ENCODE results near the gene MARVELD1. TPM values are rescaled to one million over a fixed set of nuclear protein-coding genes. Genes with fewer than 3 reads are reported as not detected.

MARVELD1 gene
- total RNA-seq, 1 donor from 2014 or later, result 4.7 TPM

DNA sequence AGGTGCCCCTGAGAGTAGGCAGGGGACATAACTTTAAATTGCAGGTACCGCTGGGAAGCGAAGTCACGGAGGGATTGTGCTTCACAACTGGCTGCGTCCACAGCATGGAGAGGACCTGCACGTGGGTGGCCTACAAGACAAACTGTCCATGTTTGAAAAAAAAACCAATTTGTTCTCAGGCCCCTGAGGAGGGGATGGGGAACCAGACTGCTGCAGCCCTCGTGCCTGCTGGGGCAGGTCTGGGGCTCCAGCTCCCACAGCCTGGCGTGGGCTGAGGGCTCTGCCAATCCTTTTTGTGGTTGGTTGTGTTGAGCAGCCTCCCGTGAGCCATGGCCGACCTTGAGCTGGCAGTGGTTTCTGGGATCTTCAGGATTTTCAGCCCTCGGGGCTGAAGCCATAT lies 48.5 kb downstream of the MARVELD1 start:
- peaks cover 15% of the 10 kb centered on the region for H3K36me3 ChIP-seq (ENCODE audit: control insufficient read depth, insufficient read depth, low read length)
- no peak for DNase-seq (ENCODE audit: low read depth)
- TF ChIP-seq, protein P1, sequence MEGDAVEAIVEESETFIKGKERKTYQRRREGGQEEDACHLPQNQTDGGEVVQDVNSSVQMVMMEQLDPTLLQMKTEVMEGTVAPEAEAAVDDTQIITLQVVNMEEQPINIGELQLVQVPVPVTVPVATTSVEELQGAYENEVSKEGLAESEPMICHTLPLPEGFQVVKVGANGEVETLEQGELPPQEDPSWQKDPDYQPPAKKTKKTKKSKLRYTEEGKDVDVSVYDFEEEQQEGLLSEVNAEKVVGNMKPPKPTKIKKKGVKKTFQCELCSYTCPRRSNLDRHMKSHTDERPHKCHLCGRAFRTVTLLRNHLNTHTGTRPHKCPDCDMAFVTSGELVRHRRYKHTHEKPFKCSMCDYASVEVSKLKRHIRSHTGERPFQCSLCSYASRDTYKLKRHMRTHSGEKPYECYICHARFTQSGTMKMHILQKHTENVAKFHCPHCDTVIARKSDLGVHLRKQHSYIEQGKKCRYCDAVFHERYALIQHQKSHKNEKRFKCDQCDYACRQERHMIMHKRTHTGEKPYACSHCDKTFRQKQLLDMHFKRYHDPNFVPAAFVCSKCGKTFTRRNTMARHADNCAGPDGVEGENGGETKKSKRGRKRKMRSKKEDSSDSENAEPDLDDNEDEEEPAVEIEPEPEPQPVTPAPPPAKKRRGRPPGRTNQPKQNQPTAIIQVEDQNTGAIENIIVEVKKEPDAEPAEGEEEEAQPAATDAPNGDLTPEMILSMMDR (IDR thresholded peaks at IDR 0.05; ENCODE audit: insufficient read depth, low read length, severe bottlenecking), result no peak
- no peaks in the 10 kb centered on the region for H3K27me3 ChIP-seq (ENCODE audit: control insufficient read depth, insufficient read depth, low read length)
- FAIRE-seq, result no peak
- no peak overlapping the region for H3K4me3 ChIP-seq (ENCODE audit: low read depth, low read length)

DNA sequence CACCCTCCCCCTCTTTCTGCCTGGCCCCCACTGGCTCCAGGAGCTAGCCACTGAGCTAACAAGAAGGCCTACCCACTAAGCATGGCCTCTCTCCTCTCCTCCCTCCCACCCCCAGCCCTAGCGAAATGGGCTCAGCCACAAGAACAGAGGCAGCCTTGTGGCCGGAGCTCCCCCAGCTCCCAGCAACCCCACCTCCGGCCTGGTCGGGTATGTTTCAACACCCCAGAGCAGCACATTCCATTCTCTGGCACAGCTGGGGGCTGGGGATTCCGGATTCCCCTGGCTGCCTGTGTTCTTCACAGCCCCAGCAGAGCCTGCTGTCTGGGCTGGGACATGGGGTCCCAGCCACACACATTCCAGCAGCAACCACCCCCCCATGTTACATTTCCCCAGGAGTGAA lies 49.3 kb downstream of the MARVELD1 start:
- Histone ChIP-seq H3K27me3 (ENCODE audit: control insufficient read depth, insufficient read depth, low read length) (no peaks in the 10 kb centered on the region), H3K36me3 (ENCODE audit: control insufficient read depth, insufficient read depth, low read length) (peaks cover 11% of the 10 kb centered on the region), H3K4me3 (ENCODE audit: low read depth, low read length) (no peak overlapping the region)
- FAIRE-seq, result no peak
- TF ChIP-seq, protein P1 (IDR thresholded peaks at IDR 0.05; ENCODE audit: insufficient read depth, low read length, severe bottlenecking), result no peak
- no peak for DNase-seq (ENCODE audit: low read depth)

DNA sequence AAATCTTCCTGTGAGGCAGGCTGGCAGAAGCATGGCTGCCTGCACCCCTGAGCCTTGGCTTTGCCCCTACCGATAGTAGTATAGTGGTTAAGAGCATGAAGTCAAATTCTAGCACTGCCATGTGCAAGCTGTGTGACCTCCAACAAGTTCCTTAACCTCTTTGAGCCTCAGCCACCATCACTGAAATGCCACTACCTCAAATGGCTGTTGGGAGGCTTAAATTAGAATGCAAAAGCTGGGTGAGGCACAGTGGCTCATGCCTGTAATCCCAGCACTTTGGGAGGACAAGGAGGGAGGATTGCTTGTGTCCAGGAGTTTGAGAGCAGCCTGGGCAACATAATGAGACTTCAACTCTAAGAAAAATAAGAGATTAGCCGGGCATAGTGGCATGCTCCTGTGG lies 49.9 kb downstream of the MARVELD1 start:
- H3K36me3 ChIP-seq (ENCODE audit: control insufficient read depth, insufficient read depth, low read length), result peaks cover 11% of the 10 kb centered on the region
- DNase-seq (ENCODE audit: low read depth) (no peak), FAIRE-seq (no peak)
- H3K27me3 ChIP-seq (ENCODE audit: control insufficient read depth, insufficient read depth, low read length), result no peaks in the 10 kb centered on the region
- TF ChIP-seq, protein P1 (IDR thresholded peaks at IDR 0.05; ENCODE audit: insufficient read depth, low read length, severe bottlenecking), result no peak
- no peak overlapping the region for H3K4me3 ChIP-seq (ENCODE audit: low read depth, low read length)

DNA sequence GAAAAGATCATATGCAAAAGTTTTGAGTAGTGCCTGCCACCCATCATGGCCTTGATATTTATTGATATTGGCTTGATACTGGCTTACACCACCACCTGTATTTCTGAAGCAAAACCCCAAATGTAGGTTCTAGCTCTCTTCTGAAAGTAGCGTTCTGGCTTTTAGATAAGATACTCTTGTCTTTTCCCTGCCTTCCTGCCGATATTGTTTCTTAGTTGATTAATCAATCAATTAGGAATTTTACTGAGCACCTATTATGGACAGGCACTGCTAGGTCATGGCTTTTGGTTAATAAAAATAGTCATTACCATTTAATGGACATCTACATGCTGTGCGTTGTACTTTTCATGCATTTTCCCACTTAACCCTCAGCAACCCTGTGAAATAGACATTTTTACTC lies 50.4 kb downstream of the MARVELD1 start:
- TF ChIP-seq, protein P1 (IDR thresholded peaks at IDR 0.05; ENCODE audit: insufficient read depth, low read length, severe bottlenecking), result no peak
- H3K27me3 ChIP-seq (ENCODE audit: control insufficient read depth, insufficient read depth, low read length), result no peaks in the 10 kb centered on the region
- FAIRE-seq (peak; percentile 43), DNase-seq (ENCODE audit: low read depth) (no peak)
- H3K4me3 ChIP-seq (ENCODE audit: low read depth, low read length), result no peak overlapping the region
- H3K36me3 ChIP-seq (ENCODE audit: control insufficient read depth, insufficient read depth, low read length), result peaks cover 11% of the 10 kb centered on the region

DNA sequence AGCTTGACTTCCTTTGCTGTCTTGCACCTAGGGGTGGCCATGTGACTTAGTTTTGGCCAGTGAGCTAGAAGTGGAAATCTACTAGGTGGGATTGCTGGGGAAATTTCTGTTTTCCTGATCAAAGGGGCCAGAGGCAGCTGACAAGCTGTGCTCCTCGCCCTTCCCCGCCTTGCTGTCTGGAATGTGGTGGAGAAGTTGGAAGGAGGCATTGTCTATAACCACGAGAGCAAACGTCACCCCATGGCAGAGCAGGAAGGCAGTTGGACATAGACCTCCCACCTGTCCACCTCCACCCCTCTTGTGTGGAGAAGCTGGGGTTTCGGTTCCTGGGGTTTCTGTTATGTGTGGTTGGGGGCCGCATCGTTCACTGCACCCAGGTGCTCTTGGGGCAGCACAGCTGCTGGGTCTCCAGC lies 51.0 kb downstream of the MARVELD1 start:
- no peak for FAIRE-seq
- Histone ChIP-seq H3K36me3 (ENCODE audit: control insufficient read depth, insufficient read depth, low read length) (peaks cover 6% of the 10 kb centered on the region), H3K27me3 (ENCODE audit: control insufficient read depth, insufficient read depth, low read length) (no peaks in the 10 kb centered on the region), H3K4me3 (ENCODE audit: low read depth, low read length) (no peak overlapping the region)
- no peak for DNase-seq (ENCODE audit: low read depth)
- TF ChIP-seq, protein P1 (IDR thresholded peaks at IDR 0.05; ENCODE audit: insufficient read depth, low read length, severe bottlenecking), result no peak

GRCh38 chr10:97765201-97765600 lies 51.7 kb downstream of the MARVELD1 start:
- H3K27me3 ChIP-seq (ENCODE audit: control insufficient read depth, insufficient read depth, low read length), result peaks cover 1% of the 10 kb centered on the region
- no peak overlapping the region for H3K4me3 ChIP-seq (ENCODE audit: low read depth, low read length)
- TF ChIP-seq, protein P1 (IDR thresholded peaks at IDR 0.05; ENCODE audit: insufficient read depth, low read length, severe bottlenecking), result no peak
- no peak for DNase-seq (ENCODE audit: low read depth)
- no peaks in the 10 kb centered on the region for H3K36me3 ChIP-seq (ENCODE audit: control insufficient read depth, insufficient read depth, low read length)
- no peak for FAIRE-seq

Measured in bronchial epithelial cell (primary cell).